ENCODE measurements around the gene MAP3K2.
"Not testable (repeated sequence)": the region's sequence is repeated elsewhere in the genome, so short reads cannot be mapped to it uniquely, and the experiment has no call there.

Gene MAP3K2

GRCh38 chr2:127381762-127382161 is 6.0 kb downstream of the MAP3K2 start:
- DNase-seq = no peak

GRCh38 chr2:127379712-127380355 is 7.9 kb downstream of the MAP3K2 start:
- no peak for DNase-seq

DNA sequence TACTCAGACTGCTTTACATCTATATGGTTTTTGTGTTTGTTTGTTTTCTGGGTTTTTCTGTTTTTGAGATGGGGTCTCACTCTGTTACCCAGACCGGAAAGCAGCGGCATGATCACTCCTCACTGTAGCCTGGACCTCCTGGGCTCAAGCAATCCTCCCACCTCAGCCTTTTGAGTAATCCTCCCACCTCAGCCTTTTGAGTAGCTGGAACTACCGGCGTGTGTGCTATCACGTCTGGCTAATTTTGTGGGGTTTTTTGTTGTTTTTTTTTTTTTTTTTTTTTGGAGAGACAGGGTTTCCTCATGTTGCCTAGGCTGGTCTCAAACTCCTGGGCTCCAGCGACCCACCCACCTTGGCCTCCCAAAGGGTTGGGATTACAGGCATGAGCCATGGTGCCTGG is 9.1 kb downstream of the MAP3K2 start:
- DNase-seq = no peak

DNA sequence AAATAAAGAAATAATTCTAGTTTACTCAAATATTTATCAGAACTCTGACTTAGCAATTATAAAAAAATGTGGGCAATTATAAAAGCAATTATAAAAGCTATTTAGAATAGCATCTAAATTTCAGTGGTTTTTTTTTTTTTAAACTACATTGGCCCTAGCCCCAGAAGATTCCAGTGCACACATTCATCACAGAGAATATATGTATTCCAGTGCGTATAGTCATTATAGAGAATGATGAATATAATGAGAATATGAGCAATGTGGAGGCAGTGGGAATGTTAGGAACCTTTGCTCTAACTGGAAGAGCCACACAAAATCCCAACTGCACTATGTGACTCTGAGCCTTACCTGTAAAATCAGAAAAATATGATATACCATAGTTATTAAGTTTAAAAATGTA is 10.5 kb downstream of the MAP3K2 start:
- DNase-seq = no peak

DNA sequence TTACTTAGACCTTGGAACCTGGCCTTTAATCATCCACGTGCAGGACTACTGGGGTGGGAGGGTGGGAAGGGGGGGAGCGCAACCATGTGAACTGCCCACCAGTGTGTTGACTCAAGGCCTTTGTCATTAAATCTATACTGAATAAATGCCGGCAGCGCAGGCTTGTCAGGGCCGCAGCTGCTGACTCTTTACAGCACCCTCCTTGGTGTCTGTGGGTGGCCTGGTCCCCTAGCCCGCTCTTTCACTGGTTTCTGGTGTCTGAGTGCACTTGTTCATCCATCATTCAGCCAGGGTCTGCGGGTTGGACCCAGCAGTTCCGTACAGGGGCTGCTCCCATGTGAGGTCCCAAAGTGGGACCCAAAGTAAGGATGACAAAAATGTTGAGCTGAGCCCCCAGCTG is 11.5 kb downstream of the MAP3K2 start:
- DNase-seq = no peak

DNA sequence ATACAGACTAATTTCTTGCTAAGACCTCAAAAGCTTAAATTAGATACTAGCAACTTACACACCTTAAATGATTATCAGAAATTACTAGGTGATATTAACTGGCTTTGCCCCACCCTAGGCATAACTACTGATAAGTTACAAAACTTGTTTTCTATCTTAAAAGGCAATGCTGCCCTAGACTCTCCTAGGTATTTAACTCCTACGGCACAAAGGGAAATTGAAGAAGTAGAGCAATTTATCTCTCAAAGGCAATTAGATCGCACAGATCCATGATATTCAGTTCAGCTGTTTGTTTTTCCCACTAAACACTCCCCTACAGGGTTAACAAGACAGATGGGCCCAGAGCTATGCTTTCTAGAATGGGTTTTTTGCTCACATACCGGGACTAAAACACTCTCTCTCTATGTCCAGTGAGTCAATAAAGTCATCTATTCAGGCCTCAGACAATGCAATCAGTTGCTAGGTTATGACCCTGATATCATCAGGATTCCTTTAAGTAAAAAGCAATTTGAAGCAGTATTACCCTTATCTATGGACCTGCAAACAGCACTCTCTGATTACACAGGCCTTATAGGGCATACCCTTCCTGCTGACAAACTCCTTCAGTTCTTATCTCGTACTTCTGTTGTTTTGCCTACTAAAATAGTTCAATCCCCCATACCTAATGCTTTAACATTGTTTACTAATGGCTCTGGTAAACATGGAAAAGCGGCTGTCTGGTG is 14.3 kb downstream of the MAP3K2 start:
- DNase-seq = no peak

DNA sequence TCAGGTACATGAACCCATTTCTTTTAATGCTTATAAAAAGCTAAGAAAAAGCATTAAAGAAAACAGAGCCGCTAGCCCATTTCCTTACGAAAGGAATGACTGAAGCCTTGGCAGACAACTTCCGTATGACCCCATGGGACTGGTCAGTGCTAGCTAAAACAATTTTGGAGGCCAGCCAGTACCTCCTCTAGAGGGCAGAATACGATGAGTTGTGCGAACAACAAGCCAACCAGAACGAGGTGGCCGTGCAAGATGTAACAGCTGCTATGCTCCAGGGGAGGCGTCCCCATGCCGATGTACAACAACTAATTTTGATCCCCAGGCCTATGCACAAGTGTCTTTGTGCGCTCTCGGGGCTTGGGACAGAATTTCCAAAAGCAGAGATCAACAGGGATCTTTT is 16.7 kb downstream of the MAP3K2 start:
- DNase-seq = no peak

DNA sequence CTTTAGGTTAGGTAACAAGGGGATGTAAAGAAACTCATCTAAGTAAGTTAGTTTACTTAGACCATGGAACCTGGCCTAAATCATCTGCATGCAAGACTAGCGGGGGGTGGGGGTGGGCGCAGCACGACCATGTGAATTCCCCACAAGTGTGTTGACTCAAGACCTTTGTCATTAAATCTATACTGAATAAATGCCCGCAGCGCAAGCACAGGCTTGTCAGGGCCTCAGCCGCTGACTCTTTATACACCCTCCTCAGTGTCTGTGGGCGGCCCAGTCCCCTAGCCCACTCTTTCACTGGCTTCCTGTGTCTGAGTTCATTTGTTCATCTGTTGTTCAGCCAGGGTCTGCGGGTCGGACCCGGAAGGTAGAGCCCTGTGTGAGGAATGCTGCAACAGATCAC is 17.8 kb downstream of the MAP3K2 start:
- no peak for DNase-seq

DNA sequence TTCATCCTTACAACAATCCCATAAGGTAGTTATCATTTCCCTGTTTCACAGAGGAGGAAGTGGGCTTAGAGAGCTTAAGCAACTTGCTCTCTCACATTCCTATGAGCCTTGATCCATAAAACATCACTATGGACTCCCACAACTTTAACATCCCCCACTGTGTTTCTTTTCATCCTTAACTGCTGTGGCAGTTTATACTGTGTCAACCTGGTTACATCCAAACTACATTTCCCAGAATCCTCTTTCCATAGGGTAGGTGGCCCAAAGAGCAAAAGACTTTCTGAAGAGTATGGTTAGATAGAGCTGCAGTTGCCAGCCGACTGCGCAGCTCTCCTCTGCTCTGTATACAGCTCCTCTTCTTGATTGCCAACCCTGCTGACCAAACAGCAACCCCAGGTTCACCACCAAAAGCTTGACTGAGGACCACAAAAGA is 22.5 kb downstream of the MAP3K2 start:
- no peak for DNase-seq

DNA sequence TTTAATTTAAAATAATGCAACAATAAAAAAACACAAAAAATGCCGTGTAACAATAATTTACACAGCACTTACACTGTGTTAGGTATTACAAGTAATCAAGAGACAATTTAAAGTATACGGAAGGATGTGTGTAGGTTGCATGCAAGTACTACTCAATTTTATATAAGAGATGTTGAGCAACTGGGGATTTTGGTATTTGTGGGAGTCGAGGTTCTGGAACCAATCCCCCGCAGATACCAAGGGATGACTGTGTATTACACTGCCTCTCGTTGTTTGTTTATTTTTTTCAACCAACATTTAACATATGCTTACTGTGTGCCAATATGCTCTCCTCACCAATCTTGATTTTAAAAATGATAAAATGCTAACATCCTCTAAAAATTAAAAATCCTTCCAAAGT is 24.8 kb downstream of the MAP3K2 start:
- DNase-seq = no peak

- DNase-seq = no peak
Observed at GRCh38 chr2:127361929-127362885, 25.6 kb downstream of the MAP3K2 start.

- no peak for DNase-seq
Observed at GRCh38 chr2:127360242-127360641, 27.5 kb downstream of the MAP3K2 start.

GRCh38 chr2:127359520-127359919 is 28.3 kb downstream of the MAP3K2 start:
- no peak for DNase-seq

DNA sequence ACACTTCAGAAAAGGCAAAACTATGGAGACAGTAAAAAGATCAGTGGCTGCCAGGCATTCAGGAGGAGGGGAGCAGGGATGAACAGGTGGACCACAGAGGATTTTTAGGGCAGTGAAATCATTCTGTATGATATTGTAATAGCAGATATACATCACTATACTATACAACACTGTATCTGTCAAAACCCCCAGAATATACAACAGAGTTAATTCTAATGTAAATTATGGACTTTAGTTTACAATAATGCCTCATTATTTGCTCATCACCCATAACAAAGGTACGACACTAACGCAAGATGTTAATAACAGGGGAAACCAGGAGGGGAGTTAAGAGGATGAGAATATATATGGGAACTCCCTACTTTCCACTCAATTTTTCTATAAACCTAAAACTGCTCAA is 28.8 kb downstream of the MAP3K2 start:
- no peak for DNase-seq

DNA sequence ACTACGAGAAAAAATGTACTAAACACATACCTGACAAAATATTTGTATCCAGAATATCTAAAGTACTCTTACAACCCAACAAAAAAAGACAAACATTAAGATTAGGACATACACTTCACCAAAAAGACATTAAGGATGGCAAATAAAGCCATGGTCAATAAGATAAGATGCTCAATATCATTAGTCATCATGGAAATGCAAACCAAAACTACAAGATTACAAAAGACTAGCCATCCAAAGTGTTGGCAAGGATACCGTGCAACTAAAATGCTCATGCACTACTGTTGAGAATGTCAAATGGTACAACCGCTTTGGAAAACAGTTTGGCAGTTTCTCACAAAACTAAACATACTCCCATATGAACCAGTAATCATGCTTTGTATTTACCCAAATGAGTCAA is 29.7 kb downstream of the MAP3K2 start:
- DNase-seq = no peak

- no peak for DNase-seq
Observed at GRCh38 chr2:127357591-127357990, 30.2 kb downstream of the MAP3K2 start.

DNA sequence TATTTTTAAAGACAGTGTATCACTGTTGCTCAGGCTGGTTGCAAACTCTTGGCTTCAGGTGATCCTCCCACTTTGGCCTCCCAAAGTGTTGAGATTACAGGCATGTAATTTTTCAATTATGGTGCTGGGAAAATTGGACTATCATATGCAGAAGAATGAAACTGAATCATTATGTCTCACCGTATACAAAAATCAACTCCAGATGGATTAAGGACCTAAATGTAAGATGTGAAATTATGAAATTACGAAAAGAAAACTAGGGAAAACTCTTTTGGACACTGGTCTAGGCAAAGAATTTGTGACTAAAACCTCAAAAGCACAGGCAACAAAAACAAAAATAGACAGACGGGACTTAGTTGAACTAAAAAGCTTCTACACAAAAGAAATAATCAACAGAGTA is 31.2 kb downstream of the MAP3K2 start:
- no peak for DNase-seq

DNA sequence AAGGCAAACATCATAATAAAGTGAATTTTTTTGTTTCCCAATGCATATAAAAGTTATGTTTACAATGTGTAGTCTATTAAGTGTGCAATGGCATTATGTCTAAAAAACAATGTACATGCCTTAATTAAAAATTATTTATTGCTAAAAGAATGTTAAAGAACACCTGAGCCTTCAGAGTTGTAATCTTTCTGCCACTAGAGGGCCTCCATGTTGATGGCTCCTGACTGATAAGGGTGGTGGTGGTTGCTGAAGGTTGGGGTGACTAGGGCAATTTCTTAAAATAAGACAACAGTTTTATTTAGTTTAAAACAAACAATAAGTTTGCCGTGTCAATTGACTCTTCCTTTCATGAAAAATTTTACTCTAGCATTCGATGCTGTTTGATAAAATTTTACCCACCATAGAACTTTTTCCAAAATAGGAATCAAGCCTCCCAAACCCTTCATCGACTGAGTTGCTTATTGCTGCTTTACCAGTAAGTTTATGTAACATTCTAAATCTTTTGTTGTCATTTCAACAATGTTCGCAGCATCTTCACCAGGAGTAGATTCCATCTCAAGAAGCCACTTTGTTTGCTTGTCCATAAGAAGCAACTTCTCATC is 32.3 kb downstream of the MAP3K2 start:
- no peak for DNase-seq

- not testable (repeated sequence) for DNase-seq
Observed at GRCh38 chr2:127353873-127354676, 33.7 kb downstream of the MAP3K2 start.

DNA sequence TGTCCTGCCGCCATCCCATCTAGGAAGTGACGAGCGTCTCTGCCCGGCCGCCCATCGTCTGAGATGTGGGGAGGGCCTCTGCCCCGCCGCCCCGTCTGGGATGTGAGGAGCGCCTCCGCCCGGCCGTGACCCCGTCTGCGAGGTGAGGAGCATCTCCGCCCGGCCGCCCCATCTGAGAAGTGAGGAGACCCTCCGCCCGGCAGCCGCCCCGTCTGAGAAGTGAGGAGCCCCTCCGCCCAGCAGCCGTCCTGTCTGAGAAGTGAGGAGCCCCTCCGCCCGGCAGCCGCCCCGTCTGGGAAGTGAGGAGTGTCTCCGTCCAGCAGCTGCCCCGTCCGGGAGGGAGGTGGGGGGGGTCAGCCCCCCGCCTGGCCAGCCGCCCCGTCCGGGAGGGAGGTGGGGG is 34.6 kb downstream of the MAP3K2 start:
- not testable (repeated sequence) for DNase-seq

DNA sequence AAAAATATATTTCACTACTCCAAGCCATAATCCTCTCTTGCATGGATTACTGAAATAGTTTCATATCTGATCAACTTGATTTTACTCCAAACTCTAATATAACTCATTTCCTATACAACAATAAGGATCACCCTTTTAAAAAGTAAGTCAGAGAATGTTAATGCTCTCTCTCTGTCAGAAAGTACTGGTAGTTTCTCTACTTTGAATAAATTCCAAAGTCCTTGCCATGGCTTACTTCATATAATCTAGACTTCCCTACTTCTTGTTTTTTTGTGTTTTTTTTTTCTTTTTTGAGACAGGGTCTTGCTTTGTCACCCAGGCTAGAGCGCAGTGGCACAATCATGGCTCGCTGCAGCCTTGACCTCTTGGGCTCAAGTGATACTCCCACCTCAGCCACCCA is 36.2 kb downstream of the MAP3K2 start:
- DNase-seq = no peak

GRCh38 chr2:127348426-127349000 is 39.3 kb downstream of the MAP3K2 start:
- DNase-seq = no peak

All from NCI-H526 treated with DMSO at 0.1 percent for 48 hours (cell line).